ENCODE data around the gene LUZP2. TPM values are rescaled to one million over a fixed set of nuclear protein-coding genes. Genes with fewer than 3 reads are reported as not detected.
A peak's percentile ranks its signal among the peaks of the same experiment; 100 is the strongest.

The LUZP2 gene
- total RNA-seq, 3 donors from 2014 or later = 1.6 to 5.6 (median 4.4) TPM

DNA sequence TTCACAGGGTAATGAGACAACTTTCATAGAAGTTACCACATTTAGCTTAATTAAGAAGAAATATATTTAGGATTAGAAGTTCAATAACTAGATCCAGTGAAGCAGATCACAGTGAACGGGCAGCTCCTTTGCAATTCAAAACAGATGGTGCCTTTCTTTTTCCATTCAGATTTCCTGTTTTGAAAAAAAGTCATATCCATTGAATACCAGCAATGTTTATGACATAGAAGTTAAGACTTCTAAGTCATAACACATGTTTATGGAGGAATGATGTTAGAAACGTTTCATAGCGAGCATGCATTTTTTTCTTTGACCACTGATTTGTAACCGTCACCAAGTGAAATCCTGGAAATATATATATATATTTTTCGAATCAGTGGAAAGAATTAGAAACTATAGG lies 24.7 kb downstream of the LUZP2 start:
- no peaks in the 10 kb centered on the region for H3K36me3 ChIP-seq (ENCODE audit: low read depth)
- H3K4me1 ChIP-seq (ENCODE audit: low read depth) = no peaks in the 10 kb centered on the region
- intact Hi-C loops (cut with DNase I, micrococcal nuclease) = no loop called here
- DNase-seq (no peak), ATAC-seq (no peak)
- TF ChIP-seq, protein P1, sequence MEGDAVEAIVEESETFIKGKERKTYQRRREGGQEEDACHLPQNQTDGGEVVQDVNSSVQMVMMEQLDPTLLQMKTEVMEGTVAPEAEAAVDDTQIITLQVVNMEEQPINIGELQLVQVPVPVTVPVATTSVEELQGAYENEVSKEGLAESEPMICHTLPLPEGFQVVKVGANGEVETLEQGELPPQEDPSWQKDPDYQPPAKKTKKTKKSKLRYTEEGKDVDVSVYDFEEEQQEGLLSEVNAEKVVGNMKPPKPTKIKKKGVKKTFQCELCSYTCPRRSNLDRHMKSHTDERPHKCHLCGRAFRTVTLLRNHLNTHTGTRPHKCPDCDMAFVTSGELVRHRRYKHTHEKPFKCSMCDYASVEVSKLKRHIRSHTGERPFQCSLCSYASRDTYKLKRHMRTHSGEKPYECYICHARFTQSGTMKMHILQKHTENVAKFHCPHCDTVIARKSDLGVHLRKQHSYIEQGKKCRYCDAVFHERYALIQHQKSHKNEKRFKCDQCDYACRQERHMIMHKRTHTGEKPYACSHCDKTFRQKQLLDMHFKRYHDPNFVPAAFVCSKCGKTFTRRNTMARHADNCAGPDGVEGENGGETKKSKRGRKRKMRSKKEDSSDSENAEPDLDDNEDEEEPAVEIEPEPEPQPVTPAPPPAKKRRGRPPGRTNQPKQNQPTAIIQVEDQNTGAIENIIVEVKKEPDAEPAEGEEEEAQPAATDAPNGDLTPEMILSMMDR (IDR thresholded peaks at IDR 0.05) = no peak
- no peak overlapping the region for H3K4me3 ChIP-seq
- no peaks in the 10 kb centered on the region for H3K9me3 ChIP-seq

DNA sequence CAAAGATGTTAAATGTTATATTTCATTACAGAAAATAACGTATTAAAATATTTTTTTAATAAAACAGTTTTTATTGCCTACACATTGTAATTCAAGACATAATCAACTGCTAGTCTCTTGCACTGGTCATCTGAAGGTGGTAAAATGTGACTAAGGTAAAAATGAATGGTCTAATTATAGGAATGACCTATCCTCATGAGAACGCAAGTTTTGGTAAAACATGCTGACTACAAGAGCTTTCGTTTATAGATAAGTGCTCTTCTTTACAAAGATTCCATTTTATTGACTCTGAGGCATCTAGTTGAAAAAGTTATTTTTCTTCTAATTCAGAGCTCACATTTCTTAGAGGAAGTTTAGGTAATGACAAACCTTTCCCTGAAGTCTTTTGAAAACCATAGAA lies 27.3 kb downstream of the LUZP2 start:
- intact Hi-C loops (cut with DNase I, micrococcal nuclease) = no loop called here

DNA sequence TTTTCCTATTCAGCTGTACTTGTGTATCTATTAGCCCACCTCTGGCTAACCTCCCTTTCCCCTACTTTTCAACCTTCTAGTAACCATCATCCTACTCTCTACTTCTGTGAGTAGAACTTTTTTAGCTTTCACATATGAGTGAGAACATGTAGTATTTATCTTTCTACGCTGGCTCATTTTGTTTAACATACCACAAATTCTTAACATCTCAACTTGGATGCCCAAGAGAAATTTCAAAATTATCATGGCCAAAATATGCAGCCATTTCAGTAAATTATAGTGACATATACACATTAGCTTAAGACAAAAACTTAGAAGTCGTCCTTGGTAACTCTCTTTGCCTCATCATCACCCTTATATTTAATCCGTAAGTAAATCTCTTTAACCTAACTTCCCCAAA lies 34.7 kb downstream of the LUZP2 start:
- H3K4me3 ChIP-seq = no peak overlapping the region
- DNase-seq = no peak
- TF ChIP-seq, protein P1 (IDR thresholded peaks at IDR 0.05) = no peak
- H3K4me1 ChIP-seq (ENCODE audit: low read depth) = no peaks in the 10 kb centered on the region
- no peak for ATAC-seq
- H3K9me3 ChIP-seq = no peaks in the 10 kb centered on the region
- no peaks in the 10 kb centered on the region for H3K36me3 ChIP-seq (ENCODE audit: low read depth)
- intact Hi-C loops (cut with DNase I, micrococcal nuclease) = no loop called here

More for the DNA sequence above, 27.3 kb downstream of the LUZP2 start:
- Histone ChIP-seq H3K4me1 (ENCODE audit: low read depth) (no peaks in the 10 kb centered on the region), H3K36me3 (ENCODE audit: low read depth) (no peaks in the 10 kb centered on the region), H3K4me3 (no peak overlapping the region), H3K9me3 (no peaks in the 10 kb centered on the region)
- TF ChIP-seq, protein P1 (IDR thresholded peaks at IDR 0.05) = no peak
- no peak for DNase-seq
- no peak for ATAC-seq

DNA sequence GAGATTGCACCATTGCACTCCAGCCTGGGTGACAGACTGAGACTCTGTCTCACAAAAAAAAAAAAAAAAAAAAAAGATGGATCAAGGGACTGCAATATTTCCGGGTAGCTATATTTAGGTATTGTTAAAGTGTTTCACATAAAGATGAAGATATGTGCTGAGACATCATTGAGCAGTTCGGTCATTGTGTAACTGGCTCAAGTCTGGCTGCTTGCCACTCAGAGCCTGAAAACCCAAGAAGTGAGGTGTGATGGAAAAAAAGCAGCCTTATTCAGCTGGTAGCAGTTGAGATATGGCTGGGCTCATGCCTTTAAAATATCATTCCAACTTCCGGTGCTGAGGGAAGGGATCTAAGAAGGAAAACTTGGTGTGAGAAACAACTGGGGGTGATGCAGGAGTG lies 46.9 kb downstream of the LUZP2 start:
- DNase-seq (no peak), ATAC-seq (no peak)
- TF ChIP-seq, protein P1 (IDR thresholded peaks at IDR 0.05) = no peak
- H3K4me3 ChIP-seq = no peak overlapping the region
- intact Hi-C loops (cut with DNase I, micrococcal nuclease) = no loop called here
- no peaks in the 10 kb centered on the region for H3K36me3 ChIP-seq (ENCODE audit: low read depth)
- H3K4me1 ChIP-seq (ENCODE audit: low read depth) = no peaks in the 10 kb centered on the region
- H3K9me3 ChIP-seq = no peaks in the 10 kb centered on the region

DNA sequence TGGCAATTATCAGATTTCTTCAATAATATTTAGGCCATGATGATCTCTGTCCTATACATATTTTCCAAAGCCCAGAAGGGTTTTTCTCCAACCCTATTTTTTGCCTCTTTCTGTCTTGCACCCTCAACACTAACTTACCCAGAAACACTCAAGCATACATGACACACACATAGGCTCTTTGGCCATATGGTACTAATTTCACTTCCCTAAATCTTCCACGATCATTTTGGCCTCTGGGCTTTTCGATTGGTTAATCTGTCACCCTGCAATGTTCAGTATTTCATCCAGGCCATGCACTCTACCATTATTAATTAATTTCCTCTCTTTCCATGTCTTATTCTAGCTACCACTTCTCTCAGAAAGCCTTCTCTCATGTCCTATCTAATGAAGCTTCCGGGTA lies 59.8 kb downstream of the LUZP2 start:
- Histone ChIP-seq H3K4me1 (ENCODE audit: low read depth) (no peaks in the 10 kb centered on the region), H3K9me3 (no peaks in the 10 kb centered on the region), H3K36me3 (ENCODE audit: low read depth) (no peaks in the 10 kb centered on the region), H3K4me3 (no peak overlapping the region)
- DNase-seq (no peak), ATAC-seq (no peak)
- TF ChIP-seq, protein P1 (IDR thresholded peaks at IDR 0.05) = no peak
- intact Hi-C loops (cut with DNase I, micrococcal nuclease) = no loop called here

DNA sequence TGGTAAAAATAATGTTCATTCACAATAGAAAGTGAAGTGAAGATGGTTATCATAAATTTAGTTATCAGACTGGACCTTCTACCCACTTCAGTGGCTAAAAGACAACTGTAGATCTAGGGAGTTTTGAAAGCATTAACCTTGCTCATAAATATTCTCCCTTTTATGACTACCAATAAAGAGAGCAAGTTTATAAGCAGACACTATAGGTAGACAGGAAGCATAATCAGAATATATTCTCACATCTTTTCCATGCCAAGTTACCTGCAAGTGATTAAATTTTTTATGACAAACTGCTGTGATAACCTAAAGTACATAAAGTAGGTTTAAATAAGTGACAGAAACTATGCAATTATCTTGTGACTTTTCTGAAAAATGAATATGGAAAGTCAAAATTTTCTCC lies 62.5 kb downstream of the LUZP2 start:
- ATAC-seq = peak; percentile 89
- Histone ChIP-seq H3K9me3 (no peaks in the 10 kb centered on the region), H3K4me3 (no peak overlapping the region), H3K4me1 (ENCODE audit: low read depth) (no peaks in the 10 kb centered on the region), H3K36me3 (ENCODE audit: low read depth) (no peaks in the 10 kb centered on the region)
- intact Hi-C loops (cut with DNase I, micrococcal nuclease) = no loop called here
- DNase-seq = no peak
- TF ChIP-seq, protein P1 (IDR thresholded peaks at IDR 0.05) = no peak
